H9 (cell line): ENCODE results near the gene KIAA1586. TPM values are rescaled to one million over a fixed set of nuclear protein-coding genes. Genes with fewer than 3 reads are reported as not detected.

Experiments used
- DNase-seq: peaks from one replicate; pipeline ENCODE4 v3.0.0-alpha.2; 2017
- H2AFZ ChIP-seq: one replicate; pipeline ENCODE4 v1.6.1; 2013; ENCODE audit warnings: mild to moderate bottlenecking, low read length, control low read depth, moderate library complexity
- H2AK5ac ChIP-seq: 2 replicates; pipeline ENCODE4 v1.6.1; 2013; ENCODE audit warnings: low read length, control low read depth, mixed read lengths; ENCODE audit not compliant: insufficient read length
- H2BK120ac ChIP-seq: one replicate; pipeline ENCODE4 v1.6.1; 2013; ENCODE audit warnings: low read depth, mild to moderate bottlenecking, low read length, control low read depth, inconsistent platforms; ENCODE audit not compliant: poor library complexity, severe bottlenecking
- H2BK12ac ChIP-seq: 2 replicates; pipeline ENCODE4 v1.6.1; 2013; ENCODE audit warnings: low read length, control low read depth, mixed read lengths, low read depth; ENCODE audit not compliant: insufficient read length
- H2BK15ac ChIP-seq: 2 replicates; pipeline ENCODE4 v1.6.1; 2013; ENCODE audit warnings: low read depth, low read length, control low read depth
- H2BK20ac ChIP-seq: one replicate; pipeline ENCODE4 v1.6.1; 2013; ENCODE audit warnings: low read depth, mild to moderate bottlenecking, low read length, control low read depth, inconsistent platforms; ENCODE audit not compliant: poor library complexity, severe bottlenecking
- H2BK5ac ChIP-seq: 2 replicates; pipeline ENCODE4 v1.6.1; 2013; ENCODE audit warnings: low read length, control low read depth, mixed read lengths; ENCODE audit not compliant: insufficient read length
- H3K14ac ChIP-seq: 2 replicates; pipeline ENCODE4 v1.6.1; 2013; ENCODE audit warnings: low read length, control low read depth; ENCODE audit not compliant: insufficient read depth
- H3K18ac ChIP-seq: 2 replicates; pipeline ENCODE4 v1.6.1; 2013; ENCODE audit warnings: low read depth, mild to moderate bottlenecking, mixed read lengths, low read length, control low read depth; ENCODE audit not compliant: insufficient read length
- H3K23ac ChIP-seq: 2 replicates; pipeline ENCODE4 v1.6.1; 2013; ENCODE audit warnings: low read length, control low read depth, mixed read lengths, low read depth; ENCODE audit not compliant: insufficient read length
- H3K23me2 ChIP-seq: 2 replicates; pipeline ENCODE4 v1.6.1; 2013; ENCODE audit warnings: low read depth, mild to moderate bottlenecking, mixed read lengths, low read length, control low read depth; ENCODE audit not compliant: insufficient read length, poor library complexity, severe bottlenecking
- H3K27ac ChIP-seq: 2 replicates; pipeline ENCODE4 v1.5.1; 2013; ENCODE audit warnings: low read length, control low read depth, mixed read lengths, low read depth; ENCODE audit not compliant: insufficient read length
- H3K27me3 ChIP-seq: 2 replicates; pipeline ENCODE4 v1.6.1; 2013; ENCODE audit warnings: low read length, control low read depth, inconsistent platforms; ENCODE audit not compliant: insufficient read depth
- H3K4ac ChIP-seq: 2 replicates; pipeline ENCODE4 v1.6.1; 2013; ENCODE audit warnings: low read depth, mild to moderate bottlenecking, control low read depth, inconsistent platforms, low read length, moderate library complexity
- H3K4me1 ChIP-seq: 2 replicates; pipeline ENCODE4 v1.6.1; 2013; ENCODE audit warnings: low read length, control low read depth, inconsistent platforms; ENCODE audit not compliant: insufficient read depth
- H3K4me2 ChIP-seq: 2 replicates; pipeline ENCODE4 v1.6.1; 2013; ENCODE audit warnings: low read length, control low read depth, mixed read lengths; ENCODE audit not compliant: insufficient read length, insufficient read depth
- H3K56ac ChIP-seq: 2 replicates; pipeline ENCODE4 v1.6.1; 2013; ENCODE audit warnings: low read depth, mild to moderate bottlenecking, mixed read lengths, low read length, control low read depth; ENCODE audit not compliant: insufficient read length
- H3K79me1 ChIP-seq: 2 replicates; pipeline ENCODE4 v1.6.1; 2013; ENCODE audit warnings: low read depth, mild to moderate bottlenecking, moderate library complexity, low read length, control low read depth, inconsistent platforms; ENCODE audit not compliant: insufficient read depth, poor library complexity, severe bottlenecking
- H3K79me2 ChIP-seq: 2 replicates; pipeline ENCODE4 v1.6.1; 2013; ENCODE audit warnings: low read length, control low read depth, inconsistent platforms; ENCODE audit not compliant: insufficient read depth
- H3K9ac ChIP-seq: 2 replicates; pipeline ENCODE4 v1.6.1; 2013; ENCODE audit warnings: low read length, control low read depth, mixed read lengths; ENCODE audit not compliant: insufficient read length; ENCODE audit errors: extremely low read depth
- H3K9me3 ChIP-seq: one replicate; pipeline ENCODE4 v1.6.1; 2013; ENCODE audit warnings: low read depth, low read length, inconsistent platforms; ENCODE audit not compliant: control insufficient read depth
- H3T11ph ChIP-seq: one replicate; pipeline ENCODE4 v1.6.1; 2013; ENCODE audit warnings: mild to moderate bottlenecking, low read length, control low read depth, inconsistent platforms
- H4K20me1 ChIP-seq: one replicate; pipeline ENCODE4 v1.6.1; 2013; ENCODE audit not compliant: control insufficient read depth, insufficient read length, insufficient read depth
- H4K5ac ChIP-seq: 2 replicates; pipeline ENCODE4 v1.6.1; 2013; ENCODE audit warnings: low read depth, mild to moderate bottlenecking, mixed read lengths, low read length, control low read depth; ENCODE audit not compliant: insufficient read length
- H4K8ac ChIP-seq: replicated peaks from 2 replicates; pipeline ENCODE4 v1.6.1; 2013; ENCODE audit warnings: low read length, control low read depth, mixed read lengths, low read depth; ENCODE audit not compliant: insufficient read length
- H4K91ac ChIP-seq: 2 replicates; pipeline ENCODE4 v1.6.1; 2013; ENCODE audit warnings: low read depth, mild to moderate bottlenecking, moderate library complexity, mixed read lengths, low read length, control low read depth; ENCODE audit not compliant: insufficient read length
- H3K27ac Mint-ChIP-seq, 3 experiments: 2 replicates in 2 of 3; 3 replicates in 1 of 3; pipeline ENCODE4 v1.8.0; 2020 to 2021; ENCODE audit warnings: mixed read lengths in 3 of 3, mild to moderate bottlenecking in 1 of 3, moderate library complexity in 1 of 3
- H3K27me3 Mint-ChIP-seq: 2 replicates; pipeline ENCODE4 v1.8.0; 2021; ENCODE audit warnings: low read depth, mild to moderate bottlenecking, moderate library complexity, mixed read lengths
- H3K36me3 Mint-ChIP-seq, 3 experiments: 2 replicates in 2 of 3; 3 replicates in 1 of 3; pipeline ENCODE4 v1.8.0; 2020 to 2021; ENCODE audit warnings: low read depth in 3 of 3, mixed read lengths in 3 of 3; ENCODE audit not compliant: insufficient read depth in 1 of 3
- H3K4me1 Mint-ChIP-seq, 2 experiments: 2 replicates each; pipeline ENCODE4 v1.8.0; 2020; ENCODE audit warnings: mixed read lengths in 2 of 2
- H3K4me3 Mint-ChIP-seq, 2 experiments: 2 replicates in 1 of 2; 3 replicates in 1 of 2; pipeline ENCODE4 v1.8.0; 2020 to 2021; ENCODE audit warnings: mild to moderate bottlenecking in 2 of 2, mixed read lengths in 2 of 2, moderate library complexity in 1 of 2
- H3K9me3 Mint-ChIP-seq, 2 experiments: 2 replicates in 1 of 2; 3 replicates in 1 of 2; pipeline ENCODE4 v1.8.0; 2020; ENCODE audit warnings: mild to moderate bottlenecking in 2 of 2, mixed read lengths in 2 of 2, moderate library complexity in 1 of 2
- whole genome bisulfite sequencing: extraction: QIAGEN DNeasy Blood & Tissue Kit; methylation state at CpG from one replicate; pipeline ENCODE4 v1.1.7; 2013; ENCODE audit warnings: missing lambda C conversion rate, low lambda C conversion rate, mixed read lengths; ENCODE audit not compliant: insufficient read length; ENCODE audit errors: extremely low coverage; 5-methylcytosine and 5-hydroxymethylcytosine counted together
- total RNA-seq: library from RNA; stranded (reverse); gene quantifications from 2 replicates; pipeline ENCODE4 v1.2.1, GENCODE V29; 2021
- TF ChIP-seq, protein P1 (sequence below): fragments of 200-600 bp; sonication (generic); conservative IDR thresholded peaks from 3 replicates; pipeline ENCODE4 v1.8.0; 2021; ENCODE audit warnings: antibody characterized with exemption, mild to moderate bottlenecking

KIAA1586 gene
- total RNA-seq, 1 experiment from 2014 or later: 33.3 TPM

DNA sequence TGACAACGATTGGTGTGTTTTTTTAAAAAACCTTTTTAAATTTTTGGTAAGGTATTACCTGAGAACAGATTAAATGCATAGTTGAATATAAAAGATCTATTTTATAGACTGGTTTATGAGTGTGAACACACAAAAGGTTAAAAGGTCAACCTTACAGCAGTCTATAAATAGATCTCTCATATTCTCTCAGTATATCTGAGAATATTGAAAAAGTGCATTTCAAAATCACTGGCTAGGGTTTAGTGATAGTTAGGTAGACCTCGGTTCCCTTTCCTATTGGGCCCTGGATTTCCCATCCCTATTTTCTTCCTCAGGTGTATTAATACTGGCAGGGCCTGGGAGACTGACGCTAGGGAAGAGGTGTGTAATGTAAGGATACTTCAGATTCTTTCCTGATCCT lies 42.8 kb downstream of the KIAA1586 start:
- Mint-ChIP-seq H3K9me3 (no peaks in the 10 kb centered on the region), H3K27me3 (no peaks in the 10 kb centered on the region), H3K4me3 (peak overlapping the region; percentile 87 to 88), H3K4me1 (peaks cover 31 to 36% of the 10 kb centered on the region in 2 experiments), H3K36me3 (peaks cover 10 to 23% (median 18%) of the 10 kb centered on the region in 3 experiments; a peak in 6 of 7 replicates), H3K27ac (peak overlapping the region; percentile 78 to 97 (median 94))
- Histone ChIP-seq H2AK5ac (no peak overlapping the region), H3K56ac (no peak overlapping the region), H2AFZ (no peak overlapping the region), H4K20me1 (no peaks in the 10 kb centered on the region), H4K8ac (no peak overlapping the region), H3K9ac (no peak overlapping the region), H2BK120ac (no peak overlapping the region), H2BK5ac (no peak overlapping the region), H3K4ac (no peak overlapping the region), H3K79me1 (no peaks in the 10 kb centered on the region), H3K79me2 (peaks cover 3% of the 10 kb centered on the region; the same call in 1 of the 2 replicates), H4K91ac (no peak overlapping the region), H2BK20ac (no peak overlapping the region), H3K27ac (no peak overlapping the region), H3K14ac (no peak overlapping the region), H3K18ac (no peak overlapping the region), H3K4me2 (peak overlapping the region; percentile 42), H2BK12ac (no peak overlapping the region), H3K23ac (no peak overlapping the region), H3K4me1 (no peaks in the 10 kb centered on the region), H3T11ph (no peak overlapping the region), H3K9me3 (no peaks in the 10 kb centered on the region), H2BK15ac (no peak overlapping the region), H3K23me2 (peaks cover 3% of the 10 kb centered on the region), H3K27me3 (no peaks in the 10 kb centered on the region), H4K5ac (no peak overlapping the region)
- TF ChIP-seq, protein P1, sequence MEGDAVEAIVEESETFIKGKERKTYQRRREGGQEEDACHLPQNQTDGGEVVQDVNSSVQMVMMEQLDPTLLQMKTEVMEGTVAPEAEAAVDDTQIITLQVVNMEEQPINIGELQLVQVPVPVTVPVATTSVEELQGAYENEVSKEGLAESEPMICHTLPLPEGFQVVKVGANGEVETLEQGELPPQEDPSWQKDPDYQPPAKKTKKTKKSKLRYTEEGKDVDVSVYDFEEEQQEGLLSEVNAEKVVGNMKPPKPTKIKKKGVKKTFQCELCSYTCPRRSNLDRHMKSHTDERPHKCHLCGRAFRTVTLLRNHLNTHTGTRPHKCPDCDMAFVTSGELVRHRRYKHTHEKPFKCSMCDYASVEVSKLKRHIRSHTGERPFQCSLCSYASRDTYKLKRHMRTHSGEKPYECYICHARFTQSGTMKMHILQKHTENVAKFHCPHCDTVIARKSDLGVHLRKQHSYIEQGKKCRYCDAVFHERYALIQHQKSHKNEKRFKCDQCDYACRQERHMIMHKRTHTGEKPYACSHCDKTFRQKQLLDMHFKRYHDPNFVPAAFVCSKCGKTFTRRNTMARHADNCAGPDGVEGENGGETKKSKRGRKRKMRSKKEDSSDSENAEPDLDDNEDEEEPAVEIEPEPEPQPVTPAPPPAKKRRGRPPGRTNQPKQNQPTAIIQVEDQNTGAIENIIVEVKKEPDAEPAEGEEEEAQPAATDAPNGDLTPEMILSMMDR: no peak
- WGBS: no CpG with 5 or more reads among the region's 3 CpGs
- no peak for DNase-seq
